C1 segment of cervical spinal cord (tissue), 14 donors: Measurements from ENCODE around the gene ELF5.

Experiments
- DNase-seq, 14 donors: peaks; one replicate each; lab custom pipeline; 2025; lab: John Stamatoyannopoulos, UW

Gene ELF5

GRCh38 chr11:34493468-34493867, 20.1 kb downstream of the ELF5 start:
- no peak for DNase-seq

- DNase-seq = peak in 4 of 14 donors; percentile 7 to 32 (median 25)
Measured at GRCh38 chr11:34492806-34493414, 20.7 kb downstream of the ELF5 start.

- no peak for DNase-seq
Measured at GRCh38 chr11:34490304-34490703, 23.3 kb downstream of the ELF5 start.

- DNase-seq = no peak
Measured at GRCh38 chr11:34488855-34489557, 24.6 kb downstream of the ELF5 start.

GRCh38 chr11:34487430-34487829, 26.2 kb downstream of the ELF5 start:
- no peak for DNase-seq

GRCh38 chr11:34483106-34483874, 30.3 kb downstream of the ELF5 start:
- DNase-seq = no peak

- no peak for DNase-seq
Measured at GRCh38 chr11:34481307-34481706, 32.3 kb downstream of the ELF5 start.

GRCh38 chr11:34480314-34480713, 33.3 kb downstream of the ELF5 start:
- no peak for DNase-seq

GRCh38 chr11:34478845-34479663, 34.5 kb downstream of the ELF5 start:
- DNase-seq = no peak

GRCh38 chr11:34476849-34477248, 36.7 kb downstream of the ELF5 start:
- no peak for DNase-seq

- DNase-seq = no peak
Measured at GRCh38 chr11:34475656-34476055, 37.9 kb downstream of the ELF5 start.

GRCh38 chr11:34473603-34474169, 39.9 kb downstream of the ELF5 start:
- no peak for DNase-seq

GRCh38 chr11:34468209-34468841, 45.3 kb downstream of the ELF5 start:
- no peak for DNase-seq

GRCh38 chr11:34466802-34467488, 46.6 kb downstream of the ELF5 start:
- DNase-seq = no peak

- DNase-seq = no peak
Measured at GRCh38 chr11:34464591-34465051, 49.0 kb downstream of the ELF5 start.

- no peak for DNase-seq
Measured at GRCh38 chr11:34461215-34461614, 52.4 kb downstream of the ELF5 start.

GRCh38 chr11:34460278-34460677, 53.3 kb downstream of the ELF5 start:
- DNase-seq = no peak

GRCh38 chr11:34459507-34460162, 54.0 kb downstream of the ELF5 start:
- no peak for DNase-seq

- DNase-seq = no peak
Measured at GRCh38 chr11:34458525-34458924, 55.1 kb downstream of the ELF5 start.

GRCh38 chr11:34457607-34458006, 56.0 kb downstream of the ELF5 start:
- no peak for DNase-seq
